KOPT-K1 (cell line): Measurements from ENCODE around the gene LRRC58.
"Not testable (repeated sequence)": the region's sequence is repeated elsewhere in the genome, so short reads cannot be mapped to it uniquely, and the experiment has no call there.

Experiments used
- H3K27ac ChIP-seq: fragments of 200-600 bp; sonication (generic); 2 replicates; pipeline ENCODE4 v1.5.1; 2016; ENCODE audit warnings: antibody characterized with exemption, mild to moderate bottlenecking, low read depth, low read length; ENCODE audit not compliant: poor library complexity, severe bottlenecking
- H3K36me3 ChIP-seq: fragments of 200-600 bp; sonication (generic); 2 replicates; pipeline ENCODE4 v1.5.1; 2017; ENCODE audit warnings: antibody characterized with exemption, mild to moderate bottlenecking, low read length, moderate library complexity; ENCODE audit not compliant: insufficient read depth
- H3K9me3 ChIP-seq: fragments of 200-600 bp; sonication (generic); 2 replicates; pipeline ENCODE4 v1.5.1; 2017; ENCODE audit warnings: antibody characterized with exemption, low read length, mild to moderate bottlenecking; ENCODE audit not compliant: insufficient read depth, poor library complexity, severe bottlenecking

The LRRC58 gene

GRCh38 chr3:120348991-120349854 is at the start of gene LRRC58:
Gene LRRC58 (minus strand): TSS chr3:120349354. CDS start chr3:120349243, 111 bp downstream.
- Histone ChIP-seq H3K27ac (peak within 1 kb of the TSS; percentile 92), H3K9me3 (no peaks in the 10 kb centered on the region), H3K36me3 (peaks cover 22% of the 10 kb centered on the region)

GRCh38 chr3:120396469-120396868 is 47.3 kb upstream of the LRRC58 start:
- no peak overlapping the region for H3K27ac ChIP-seq

GRCh38 chr3:120394347-120394746 is 45.2 kb upstream of the LRRC58 start:
- Histone ChIP-seq H3K9me3 (no peaks in the 10 kb centered on the region), H3K36me3 (no peaks in the 10 kb centered on the region), H3K27ac (no peak overlapping the region)

More at GRCh38 chr3:120396469-120396868, 47.3 kb upstream of the LRRC58 start:
- Histone ChIP-seq H3K36me3 (no peaks in the 10 kb centered on the region), H3K9me3 (no peaks in the 10 kb centered on the region)

GRCh38 chr3:120393761-120394160 is 44.6 kb upstream of the LRRC58 start:
- Histone ChIP-seq H3K9me3 (no peaks in the 10 kb centered on the region), H3K36me3 (no peaks in the 10 kb centered on the region), H3K27ac (no peak overlapping the region)

GRCh38 chr3:120393243-120393642 is 44.1 kb upstream of the LRRC58 start:
- Histone ChIP-seq H3K9me3 (no peaks in the 10 kb centered on the region), H3K27ac (no peak overlapping the region), H3K36me3 (no peaks in the 10 kb centered on the region)

- H3K36me3 ChIP-seq, result no peaks in the 10 kb centered on the region
- peak overlapping the region; percentile 33 for H3K27ac ChIP-seq
- H3K9me3 ChIP-seq, result no peaks in the 10 kb centered on the region
Observed at GRCh38 chr3:120382941-120383447, 33.8 kb upstream of the LRRC58 start.

- Histone ChIP-seq H3K36me3 (no peaks in the 10 kb centered on the region), H3K9me3 (no peaks in the 10 kb centered on the region), H3K27ac (no peak overlapping the region)
Observed at GRCh38 chr3:120381503-120381902, 32.3 kb upstream of the LRRC58 start.

GRCh38 chr3:120377948-120378347 is 28.8 kb upstream of the LRRC58 start:
- H3K36me3 ChIP-seq, H3K27ac ChIP-seq, H3K9me3 ChIP-seq: not testable (repeated sequence)

- Histone ChIP-seq H3K9me3 (no peaks in the 10 kb centered on the region), H3K36me3 (no peaks in the 10 kb centered on the region)
Observed at GRCh38 chr3:120370463-120370862, 21.3 kb upstream of the LRRC58 start.

GRCh38 chr3:120369037-120369467 is 19.9 kb upstream of the LRRC58 start:
- Histone ChIP-seq H3K36me3 (no peaks in the 10 kb centered on the region), H3K9me3 (no peaks in the 10 kb centered on the region)

More at GRCh38 chr3:120370463-120370862, 21.3 kb upstream of the LRRC58 start:
- no peak overlapping the region for H3K27ac ChIP-seq

GRCh38 chr3:120368172-120368571 is 19.0 kb upstream of the LRRC58 start:
- Histone ChIP-seq H3K36me3 (no peaks in the 10 kb centered on the region), H3K27ac (no peak overlapping the region), H3K9me3 (no peaks in the 10 kb centered on the region)

More at GRCh38 chr3:120369037-120369467, 19.9 kb upstream of the LRRC58 start:
- no peak overlapping the region for H3K27ac ChIP-seq

GRCh38 chr3:120364821-120365220 is 15.7 kb upstream of the LRRC58 start:
- Histone ChIP-seq H3K36me3 (no peaks in the 10 kb centered on the region), H3K27ac (no peak overlapping the region), H3K9me3 (no peaks in the 10 kb centered on the region)

- H3K9me3 ChIP-seq, result no peaks in the 10 kb centered on the region
- no peak overlapping the region for H3K27ac ChIP-seq
- no peaks in the 10 kb centered on the region for H3K36me3 ChIP-seq
Observed at GRCh38 chr3:120364101-120364500, 14.9 kb upstream of the LRRC58 start.

GRCh38 chr3:120357807-120358206 is 8.7 kb upstream of the LRRC58 start:
- no peak overlapping the region for H3K27ac ChIP-seq
- H3K9me3 ChIP-seq, result no peaks in the 10 kb centered on the region
- no peaks in the 10 kb centered on the region for H3K36me3 ChIP-seq

GRCh38 chr3:120355486-120355885 is 6.3 kb upstream of the LRRC58 start:
- no peaks in the 10 kb centered on the region for H3K36me3 ChIP-seq
- no peaks in the 10 kb centered on the region for H3K9me3 ChIP-seq
- H3K27ac ChIP-seq, result no peak overlapping the region

GRCh38 chr3:120353463-120353862 is 4.3 kb upstream of the LRRC58 start:
- Histone ChIP-seq H3K27ac (no peak overlapping the region), H3K36me3 (no peaks in the 10 kb centered on the region), H3K9me3 (no peaks in the 10 kb centered on the region)
